ENCODE results near the gene ARPC1B.
A peak's percentile ranks its signal among the peaks of the same experiment; 100 is the strongest.

ARPC1B gene

DNA sequence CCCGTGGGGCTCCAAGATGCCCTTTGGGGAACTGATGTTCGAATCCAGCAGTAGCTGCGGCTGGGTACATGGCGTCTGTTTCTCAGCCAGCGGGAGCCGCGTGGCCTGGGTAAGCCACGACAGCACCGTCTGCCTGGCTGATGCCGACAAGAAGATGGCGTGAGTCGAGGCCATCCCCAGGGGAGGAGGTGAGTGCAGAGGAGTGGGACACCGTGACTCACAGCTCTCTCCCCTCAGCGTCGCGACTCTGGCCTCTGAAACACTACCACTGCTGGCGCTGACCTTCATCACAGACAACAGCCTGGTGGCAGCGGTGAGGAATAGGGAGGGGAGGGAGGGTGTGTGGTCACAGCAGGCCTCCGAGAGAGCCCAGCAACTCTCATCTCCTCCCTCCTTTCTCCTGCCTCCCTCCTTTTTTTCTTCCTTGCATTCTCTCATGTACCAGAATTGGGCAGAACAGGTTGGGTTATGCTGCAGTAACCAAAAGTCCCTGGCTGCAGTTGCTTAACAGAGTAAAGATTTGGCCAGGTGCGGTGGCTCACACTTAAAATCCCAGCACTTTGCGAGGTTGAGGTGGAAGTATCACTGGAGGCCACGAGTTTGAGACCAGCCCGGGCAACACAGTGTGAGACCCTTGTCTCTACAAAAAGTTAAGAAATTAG lies 16.5 kb downstream of the ARPC1B start:
- Histone ChIP-seq H3K9me3 (replicated peaks in 1 of 11) (no peaks in the 10 kb centered on the region), H3K27ac (no peak overlapping the region), H3K4me2 (peak overlapping the region in 6 of 11 experiments; percentile 85 to 98 (median 90); a peak in 9 of 22 replicates), H3K36me3 (peaks cover 80 to 100% (median 95%) of the 10 kb centered on the region in 11 experiments), H4K20me1 (peaks cover 44 to 100% (median 99%) of the 10 kb centered on the region in 11 experiments), H3K27me3 (no peaks in the 10 kb centered on the region), H3K4me3 (no peak overlapping the region), H3K4me1 (peaks cover 20 to 57% (median 29%) of the 10 kb centered on the region in 10 experiments), H3K9ac (peak overlapping the region in 2 of 11 experiments; percentile 19 to 43; a peak in 1 of 22 replicates)
- no peak for TF ChIP-seq Cebpa-rat (IDR thresholded peaks at IDR 0.05)

DNA sequence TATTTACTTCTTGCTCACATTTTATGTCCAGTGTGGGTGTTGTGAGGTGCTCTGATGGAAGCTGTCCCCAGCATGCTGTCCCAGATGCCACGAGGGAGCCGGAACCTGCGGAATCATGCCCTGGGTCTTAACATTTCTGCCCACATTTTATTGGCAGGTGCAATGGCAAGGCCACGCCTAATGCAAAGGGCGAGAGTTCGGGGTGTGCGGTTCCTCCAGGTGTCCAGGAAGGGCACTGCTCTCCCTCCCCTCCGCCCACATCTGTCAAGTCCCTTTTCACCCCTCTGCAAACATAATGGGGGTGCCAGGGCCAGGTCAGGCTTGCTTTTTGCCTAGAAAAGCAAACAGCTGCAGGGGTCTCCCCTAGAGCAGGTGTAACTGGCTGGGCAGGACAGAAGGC lies 17.5 kb downstream of the ARPC1B start:
- Histone ChIP-seq H3K4me2 (peak overlapping the region; percentile 85 to 98 (median 88)), H3K36me3 (peaks cover 78 to 98% (median 93%) of the 10 kb centered on the region in 11 experiments), H3K9me3 (replicated peaks in 1 of 11) (no peaks in the 10 kb centered on the region), H3K27me3 (no peaks in the 10 kb centered on the region), H4K20me1 (peaks cover 41 to 100% (median 98%) of the 10 kb centered on the region in 11 experiments), H3K9ac (peak overlapping the region; percentile 4 to 78 (median 60); a peak in 18 of 22 replicates), H3K27ac (peak overlapping the region in 2 of 11 experiments; percentile 17 to 25; a peak in 1 of 22 replicates), H3K4me1 (peaks cover 20 to 51% (median 29%) of the 10 kb centered on the region in 10 experiments), H3K4me3 (peak overlapping the region; percentile 38 to 65 (median 54))
- TF ChIP-seq Cebpa-rat (IDR thresholded peaks at IDR 0.05): no peak

GRCh38 chr7:99392659-99393354 lies 18.3 kb downstream of the ARPC1B start:
- Histone ChIP-seq H3K4me3 (peak overlapping the region; percentile 38 to 65 (median 54)), H4K20me1 (peaks cover 41 to 100% (median 99%) of the 10 kb centered on the region in 11 experiments), H3K4me2 (peak overlapping the region; percentile 85 to 98 (median 88)), H3K9me3 (replicated peaks in 1 of 11) (no peaks in the 10 kb centered on the region), H3K9ac (peak overlapping the region; percentile 4 to 78 (median 60); a peak in 21 of 22 replicates), H3K4me1 (peaks cover 20 to 51% (median 29%) of the 10 kb centered on the region in 10 experiments), H3K36me3 (peaks cover 78 to 98% (median 93%) of the 10 kb centered on the region in 11 experiments), H3K27ac (peak overlapping the region in 8 of 11 experiments; percentile 17 to 48 (median 35); a peak in 11 of 22 replicates), H3K27me3 (no peaks in the 10 kb centered on the region)
- no peak for TF ChIP-seq Cebpa-rat (IDR thresholded peaks at IDR 0.05)

GRCh38 chr7:99393355-99394187 lies 19.0 kb downstream of the ARPC1B start:
- H3K4me3 ChIP-seq: peak overlapping the region in 8 of 10 experiments; percentile 39 to 65 (median 56); a peak in 16 of 20 replicates
- H3K27ac ChIP-seq: peak overlapping the region in 8 of 11 experiments; percentile 17 to 48 (median 35); a peak in 9 of 22 replicates
- H3K4me1 ChIP-seq: peaks cover 20 to 51% (median 29%) of the 10 kb centered on the region in 10 experiments
- H4K20me1 ChIP-seq: peaks cover 42 to 100% (median 99%) of the 10 kb centered on the region in 11 experiments
- peak overlapping the region; percentile 85 to 98 (median 88) for H3K4me2 ChIP-seq
- TF ChIP-seq Cebpa-rat (IDR thresholded peaks at IDR 0.05): no peak
- no peaks in the 10 kb centered on the region for H3K9me3 ChIP-seq (replicated peaks in 1 of 11)
- H3K27me3 ChIP-seq: no peaks in the 10 kb centered on the region
- peaks cover 78 to 98% (median 93%) of the 10 kb centered on the region in 11 experiments for H3K36me3 ChIP-seq
- H3K9ac ChIP-seq: peak overlapping the region in 10 of 11 experiments; percentile 4 to 78 (median 60); a peak in 16 of 22 replicates

- Histone ChIP-seq H3K4me1 (peaks cover 20 to 50% (median 29%) of the 10 kb centered on the region in 10 experiments), H3K36me3 (peaks cover 80 to 98% (median 93%) of the 10 kb centered on the region in 11 experiments), H3K4me3 (no peak overlapping the region), H4K20me1 (peaks cover 48 to 100% (median 99%) of the 10 kb centered on the region in 11 experiments), H3K9ac (no peak overlapping the region; a peak in 1 of 22 replicates), H3K27ac (no peak overlapping the region), H3K9me3 (replicated peaks in 1 of 11) (no peaks in the 10 kb centered on the region), H3K4me2 (no peak overlapping the region), H3K27me3 (no peaks in the 10 kb centered on the region)
- TF ChIP-seq Cebpa-rat (IDR thresholded peaks at IDR 0.05): no peak
These were observed 19.6 kb downstream of the ARPC1B start for GRCh38 chr7:99394188-99394502.

DNA sequence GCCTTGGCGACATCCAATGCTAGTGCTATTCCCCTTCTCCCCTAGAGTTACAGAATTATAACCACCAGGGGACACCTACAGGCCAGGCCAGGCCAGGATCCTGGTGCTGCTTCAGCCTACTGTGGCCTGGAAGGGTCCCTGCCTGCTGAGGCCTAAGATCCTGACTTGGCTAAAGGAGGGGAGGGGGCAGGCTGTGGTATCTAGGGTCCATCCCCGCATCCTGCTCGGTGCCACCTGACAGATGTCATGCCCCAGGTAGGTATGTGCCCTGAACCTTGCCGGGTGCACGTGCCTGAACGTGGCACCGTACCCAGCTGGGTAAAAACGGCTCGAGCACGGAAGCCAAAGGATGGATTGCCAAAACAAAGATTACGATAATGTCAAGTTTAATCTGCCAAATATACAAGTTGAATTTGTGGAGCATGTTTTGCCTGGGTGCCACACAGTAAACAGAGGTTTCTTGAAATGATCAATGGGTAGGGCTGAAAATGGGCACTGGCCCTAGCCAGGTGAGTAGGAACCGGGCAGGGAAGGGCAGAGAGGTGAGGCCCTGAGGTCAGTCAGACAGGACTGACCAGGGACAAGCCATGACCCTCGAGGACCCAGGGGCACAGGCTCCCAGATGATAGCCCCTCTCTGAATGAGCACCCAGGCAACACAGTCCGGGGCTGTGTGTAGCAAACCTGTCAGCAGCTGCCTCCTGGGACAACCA lies 21.2 kb downstream of the ARPC1B start:
- no peak overlapping the region; a peak in 2 of 22 replicates for H3K9ac ChIP-seq
- no peak overlapping the region for H3K27ac ChIP-seq
- TF ChIP-seq Cebpa-rat (IDR thresholded peaks at IDR 0.05): no peak
- H3K9me3 ChIP-seq (replicated peaks in 1 of 11): no peaks in the 10 kb centered on the region
- H3K36me3 ChIP-seq: peaks cover 80 to 98% (median 93%) of the 10 kb centered on the region in 11 experiments
- peaks cover 20 to 34% (median 26%) of the 10 kb centered on the region in 10 experiments for H3K4me1 ChIP-seq
- peaks cover 64 to 100% (median 99%) of the 10 kb centered on the region in 11 experiments for H4K20me1 ChIP-seq
- H3K27me3 ChIP-seq: no peaks in the 10 kb centered on the region
- no peak overlapping the region for H3K4me2 ChIP-seq
- no peak overlapping the region for H3K4me3 ChIP-seq

GRCh38 chr7:99396418-99397296 lies 22.1 kb downstream of the ARPC1B start:
- Histone ChIP-seq H3K36me3 (peaks cover 80 to 98% (median 93%) of the 10 kb centered on the region in 11 experiments), H3K4me3 (no peak overlapping the region), H4K20me1 (peaks cover 59 to 100% (median 98%) of the 10 kb centered on the region in 11 experiments), H3K9me3 (replicated peaks in 1 of 11) (no peaks in the 10 kb centered on the region), H3K9ac (peak overlapping the region in 2 of 11 experiments; percentile 9 to 22; a peak in 2 of 22 replicates), H3K27me3 (no peaks in the 10 kb centered on the region), H3K4me2 (no peak overlapping the region), H3K27ac (no peak overlapping the region; a peak in 1 of 22 replicates), H3K4me1 (peaks cover 18 to 25% (median 22%) of the 10 kb centered on the region in 10 experiments)
- TF ChIP-seq Cebpa-rat (IDR thresholded peaks at IDR 0.05): no peak

Data from BLaER1 treated with 17β-estradiol and CSF1 and Interleukin-3, amounts not matched to agents 10 nM and 100 nM (cell line).